GM12873 (cell line): ENCODE results near the gene ALMS1.

ENCODE experiments used
- CTCF ChIP-seq: IDR thresholded peaks from 2 replicates; pipeline ENCODE4 v1.5.1; 2012; ENCODE audit warnings: low read depth, mild to moderate bottlenecking, moderate library complexity, low read length, control low read depth; ENCODE audit not compliant: insufficient read depth; ENCODE audit errors: missing control alignments

ALMS1 gene

GRCh38 chr2:73376681-73377080 is 9.0 kb upstream of the ALMS1 start:
- TF ChIP-seq CTCF = no peak

GRCh38 chr2:73383036-73383435 is 2.6 kb upstream of the ALMS1 start:
- no peak for TF ChIP-seq CTCF

- no peak for TF ChIP-seq CTCF
Observed at GRCh38 chr2:73385123-73385503, 523 bp upstream of the ALMS1 start.

DNA sequence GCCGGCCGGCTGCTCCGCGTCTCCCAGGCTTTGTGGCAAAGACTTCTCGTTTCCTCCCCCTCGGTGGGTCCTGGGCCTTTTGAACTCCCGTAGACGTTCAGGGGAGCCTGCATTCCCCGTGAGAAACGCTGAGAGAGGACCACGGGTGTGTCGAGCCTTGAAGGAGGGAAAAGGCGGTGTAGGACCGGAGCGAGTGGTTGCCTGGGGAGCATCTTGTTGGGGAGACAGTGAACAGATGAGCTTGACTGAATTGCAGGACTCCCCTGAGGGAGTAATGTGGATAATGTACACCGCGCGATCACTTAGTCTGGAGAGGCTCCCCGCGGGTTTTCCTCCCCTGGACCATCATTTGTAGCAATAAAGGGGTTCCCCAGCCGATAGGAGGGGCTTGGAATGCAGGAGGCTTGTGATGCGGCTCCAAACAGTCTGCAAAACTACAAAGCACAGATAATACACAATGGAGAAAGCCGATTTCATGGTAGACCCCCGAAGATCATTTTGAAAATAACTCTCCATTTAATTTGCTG is 769 bp downstream of the ALMS1 start:
- no peak for TF ChIP-seq CTCF

GRCh38 chr2:73386894-73387636 is 1.4 kb downstream of the ALMS1 start:
- TF ChIP-seq CTCF = no peak

DNA sequence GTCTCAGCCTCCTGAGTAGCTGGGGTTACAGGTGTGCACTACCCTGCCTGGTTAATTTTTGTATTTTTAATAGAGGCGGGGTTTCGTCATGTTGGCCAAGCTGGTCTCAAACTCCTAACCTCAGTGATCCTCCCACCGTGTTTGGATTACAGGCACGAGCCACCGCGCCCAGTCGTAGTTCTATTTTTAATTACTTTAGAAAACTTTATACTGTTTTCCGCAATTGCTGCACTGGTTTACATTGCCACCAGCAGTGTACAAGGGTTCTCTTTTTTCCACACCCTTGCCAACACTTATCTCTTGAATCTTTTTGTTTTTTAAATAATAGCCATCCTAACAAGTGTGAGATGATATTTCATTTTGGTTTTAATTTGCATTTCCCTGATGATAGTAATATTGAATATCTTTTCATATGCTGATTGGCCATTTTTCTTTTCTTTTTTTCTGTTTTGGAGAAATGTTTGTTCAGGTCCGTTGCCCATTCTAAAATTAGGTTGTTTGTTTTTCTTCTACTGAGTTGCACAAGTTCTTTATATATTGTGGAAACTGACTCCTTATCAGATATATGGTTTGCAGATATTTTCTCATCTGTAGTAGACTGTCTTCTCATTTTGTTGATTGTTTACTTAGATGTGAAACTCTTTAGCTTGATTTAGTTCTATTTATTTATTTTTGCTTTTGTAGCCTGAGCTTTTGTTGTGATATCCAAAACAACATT is 16.9 kb downstream of the ALMS1 start:
- TF ChIP-seq CTCF = no peak

GRCh38 chr2:73403237-73403636 is 17.6 kb downstream of the ALMS1 start:
- no peak for TF ChIP-seq CTCF
